ENCODE results near the gene PPP1R14C. TPM values are rescaled to one million over a fixed set of nuclear protein-coding genes. Genes with fewer than 3 reads are reported as not detected.

The PPP1R14C gene
- total RNA-seq, 1 donor from 2014 or later = 0.98 TPM

GRCh38 chr6:150195996-150196417, 53.2 kb downstream of the PPP1R14C start:
- H3K4me3 Mint-ChIP-seq (ENCODE audit: low read depth) = no peak overlapping the region
- no peak for DNase-seq (ENCODE audit: low spot score, unreplicated experiment)
- peaks cover 10% of the 10 kb centered on the region for H3K4me1 Mint-ChIP-seq (ENCODE audit: low read depth)
- H3K27me3 Mint-ChIP-seq = peaks cover 17% of the 10 kb centered on the region
- TF ChIP-seq CTCF (IDR thresholded peaks at IDR 0.05; ENCODE audit: unreplicated experiment) = no peak
- H3K36me3 Mint-ChIP-seq (ENCODE audit: insufficient read depth) = no peaks in the 10 kb centered on the region
- H3K9me3 Mint-ChIP-seq (ENCODE audit: low read depth) = peaks cover 4% of the 10 kb centered on the region
- no peak overlapping the region for H3K27ac Mint-ChIP-seq

DNA sequence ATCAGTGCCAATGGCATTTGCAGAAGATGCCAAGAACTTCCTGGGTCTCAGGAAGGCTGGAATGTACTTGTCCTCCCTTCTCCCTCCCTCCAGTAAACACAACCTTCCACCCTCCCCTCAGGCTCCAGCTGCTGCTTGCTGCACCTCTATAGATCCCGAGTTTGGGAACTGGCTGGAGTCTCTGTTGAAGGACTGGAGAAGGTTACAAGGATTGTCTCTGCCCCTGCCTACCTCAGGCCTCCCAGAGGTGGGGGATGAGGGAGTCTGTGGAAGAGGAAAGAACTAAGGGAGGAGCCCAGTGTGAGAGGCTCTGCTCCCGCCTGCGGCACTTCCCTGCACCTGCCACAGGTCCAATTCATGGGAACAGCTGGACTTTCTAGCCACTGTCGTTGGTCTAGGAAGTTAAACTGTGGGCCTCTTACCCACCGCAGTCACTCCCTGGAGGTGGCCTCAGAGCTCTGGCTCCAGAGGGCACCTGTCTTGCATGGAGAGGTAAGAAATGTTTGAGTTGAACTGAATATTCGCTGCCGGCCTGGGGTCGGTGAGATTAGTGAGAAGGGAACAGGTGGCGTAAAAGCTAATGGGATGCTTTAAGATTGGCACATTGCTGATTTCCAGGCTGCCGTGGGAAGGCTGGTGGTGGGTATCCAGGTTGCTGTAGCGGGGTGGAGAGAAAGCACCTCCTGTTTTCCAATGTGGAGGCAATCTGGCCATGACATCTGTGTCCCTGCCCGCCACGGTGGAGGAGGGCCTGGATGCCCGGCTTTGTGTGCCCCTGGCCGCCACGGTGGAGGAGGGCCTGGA, 54.3 kb downstream of the PPP1R14C start:
- no peak for DNase-seq (ENCODE audit: low spot score, unreplicated experiment)
- Mint-ChIP-seq H3K4me3 (ENCODE audit: low read depth) (no peak overlapping the region), H3K27me3 (peaks cover 10% of the 10 kb centered on the region), H3K9me3 (ENCODE audit: low read depth) (peaks cover under 1% of the 10 kb centered on the region), H3K27ac (peak overlapping the region; percentile 46), H3K4me1 (ENCODE audit: low read depth) (peaks cover 21% of the 10 kb centered on the region), H3K36me3 (ENCODE audit: insufficient read depth) (no peaks in the 10 kb centered on the region)
- TF ChIP-seq CTCF (IDR thresholded peaks at IDR 0.05; ENCODE audit: unreplicated experiment) = no peak

DNA sequence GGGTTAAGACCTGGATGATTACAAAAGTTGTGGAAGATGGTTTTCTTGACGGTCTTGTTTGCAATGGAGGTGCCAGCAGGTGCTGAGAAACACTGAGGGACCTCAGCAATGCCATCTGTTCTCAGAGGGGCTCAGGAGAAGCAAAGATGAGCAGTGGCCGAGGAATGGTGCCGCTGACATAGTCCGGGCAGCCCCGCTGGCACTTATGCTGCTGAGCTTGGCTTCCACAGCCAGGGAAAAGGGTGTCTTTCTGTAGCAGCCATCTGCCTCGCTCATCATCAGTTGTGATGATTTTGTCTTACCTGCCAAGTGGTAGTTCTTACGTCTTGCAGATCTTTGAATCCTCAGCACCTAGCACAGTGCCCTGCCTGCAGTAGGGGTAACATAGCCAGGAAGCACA, 55.7 kb downstream of the PPP1R14C start:
- Mint-ChIP-seq H3K27ac (no peak overlapping the region), H3K27me3 (peaks cover 13% of the 10 kb centered on the region)
- DNase-seq (ENCODE audit: low spot score, unreplicated experiment) = no peak

DNA sequence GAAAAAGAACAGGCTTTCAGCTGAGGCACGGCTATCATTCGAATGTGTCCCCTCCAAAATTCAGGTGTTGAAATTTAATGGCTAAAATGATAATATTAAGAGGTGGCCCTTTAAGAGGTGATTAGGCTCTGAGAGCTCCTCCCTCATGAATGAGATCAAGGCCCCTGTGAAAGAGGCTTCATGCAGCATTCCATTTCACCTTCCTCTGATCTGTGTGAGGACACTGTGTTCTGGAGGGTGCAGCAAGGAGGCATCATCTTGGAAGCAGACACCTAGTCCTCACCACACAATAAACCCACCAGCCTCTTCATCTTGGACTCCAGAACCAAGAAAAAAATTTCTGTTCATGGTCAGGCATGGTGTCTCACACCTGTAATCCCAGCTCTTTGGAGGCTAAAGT, 56.4 kb downstream of the PPP1R14C start:
- Mint-ChIP-seq H3K27me3 (peaks cover 15% of the 10 kb centered on the region), H3K9me3 (ENCODE audit: low read depth) (no peaks in the 10 kb centered on the region), H3K27ac (no peak overlapping the region), H3K4me1 (ENCODE audit: low read depth) (peaks cover 24% of the 10 kb centered on the region), H3K36me3 (ENCODE audit: insufficient read depth) (no peaks in the 10 kb centered on the region), H3K4me3 (ENCODE audit: low read depth) (no peak overlapping the region)
- DNase-seq (ENCODE audit: low spot score, unreplicated experiment) = no peak
- TF ChIP-seq CTCF (IDR thresholded peaks at IDR 0.05; ENCODE audit: unreplicated experiment) = no peak

More for the DNA sequence above, 55.7 kb downstream of the PPP1R14C start:
- no peak for TF ChIP-seq CTCF (IDR thresholded peaks at IDR 0.05; ENCODE audit: unreplicated experiment)
- Mint-ChIP-seq H3K4me3 (ENCODE audit: low read depth) (no peak overlapping the region), H3K4me1 (ENCODE audit: low read depth) (peaks cover 24% of the 10 kb centered on the region), H3K36me3 (ENCODE audit: insufficient read depth) (no peaks in the 10 kb centered on the region), H3K9me3 (ENCODE audit: low read depth) (no peaks in the 10 kb centered on the region)

GRCh38 chr6:150200428-150201100, 57.7 kb downstream of the PPP1R14C start:
- H3K27me3 Mint-ChIP-seq = peaks cover 17% of the 10 kb centered on the region
- peaks cover 24% of the 10 kb centered on the region for H3K4me1 Mint-ChIP-seq (ENCODE audit: low read depth)
- no peak overlapping the region for H3K4me3 Mint-ChIP-seq (ENCODE audit: low read depth)
- no peak for DNase-seq (ENCODE audit: low spot score, unreplicated experiment)
- no peak for TF ChIP-seq CTCF (IDR thresholded peaks at IDR 0.05; ENCODE audit: unreplicated experiment)
- no peak overlapping the region for H3K27ac Mint-ChIP-seq
- H3K36me3 Mint-ChIP-seq (ENCODE audit: insufficient read depth) = no peaks in the 10 kb centered on the region
- H3K9me3 Mint-ChIP-seq (ENCODE audit: low read depth) = no peaks in the 10 kb centered on the region
